GM19452 (cell line): ENCODE results near the gene STK11IP.

Experiments used
- ATAC-seq: cut with Tn5 transposase; IDR thresholded peaks from one replicate; pipeline ENCODE4 v1.9.1; 2021; ENCODE audit not compliant: unreplicated experiment

Gene STK11IP

GRCh38 chr2:219631904-219632759 lies 34.5 kb downstream of the STK11IP start:
- no peak for ATAC-seq

GRCh38 chr2:219632760-219633105 lies 35.1 kb downstream of the STK11IP start:
- no peak for ATAC-seq

- ATAC-seq, result no peak
Observed at GRCh38 chr2:219633276-219634065, 35.8 kb downstream of the STK11IP start.

GRCh38 chr2:219634171-219634940 lies 36.7 kb downstream of the STK11IP start:
- no peak for ATAC-seq

- ATAC-seq, result no peak
Observed at GRCh38 chr2:219634951-219635751, 37.5 kb downstream of the STK11IP start.

- ATAC-seq, result no peak
Observed at GRCh38 chr2:219636144-219636915, 38.7 kb downstream of the STK11IP start.

- ATAC-seq, result no peak
Observed at GRCh38 chr2:219636941-219637841, 39.5 kb downstream of the STK11IP start.

GRCh38 chr2:219637842-219638185 lies 40.2 kb downstream of the STK11IP start:
- no peak for ATAC-seq

- ATAC-seq, result no peak
Observed at GRCh38 chr2:219638217-219638947, 40.7 kb downstream of the STK11IP start.

GRCh38 chr2:219638948-219639755 lies 41.5 kb downstream of the STK11IP start:
- ATAC-seq, result no peak

- ATAC-seq, result no peak
Observed at GRCh38 chr2:219641390-219642068, 43.9 kb downstream of the STK11IP start.

- no peak for ATAC-seq
Observed at GRCh38 chr2:219642069-219642454, 44.4 kb downstream of the STK11IP start.

- ATAC-seq, result peak; percentile 98
Observed at GRCh38 chr2:219642465-219643083, 44.9 kb downstream of the STK11IP start.

- no peak for ATAC-seq
Observed at GRCh38 chr2:219643084-219643473, 45.4 kb downstream of the STK11IP start.

- no peak for ATAC-seq
Observed at GRCh38 chr2:219643788-219644398, 46.2 kb downstream of the STK11IP start.
